Epithelial cell of proximal tubule (primary cell): ENCODE data around the gene GSTM3. TPM values are rescaled to one million over a fixed set of nuclear protein-coding genes. Genes with fewer than 3 reads are reported as not detected.
"Not testable (repeated sequence)": the region's sequence is repeated elsewhere in the genome, so short reads cannot be mapped to it uniquely, and the experiment has no call there.

Experiments
- DNase-seq: peaks from one replicate; pipeline ENCODE4 v3.0.0-alpha.2; 2011; ENCODE audit warnings: low read depth
- H3K4me3 ChIP-seq: 2 replicates; pipeline ENCODE4 v1.5.1; 2011; ENCODE audit warnings: low read depth, mild to moderate bottlenecking, low read length
- total RNA-seq: library from RNA; depleted of rRNA; stranded (reverse); fragments of >200 nt; gene quantifications from 2 replicates; pipeline ENCODE4 v1.2.3, GENCODE V29; 2015
- TF ChIP-seq, protein P1 (sequence below): conservative IDR thresholded peaks from 2 replicates; pipeline ENCODE4 v1.5.1; 2012; ENCODE audit warnings: low read depth, mild to moderate bottlenecking, low read length

Gene GSTM3
- total RNA-seq, 1 donor from 2014 or later = 81.9 TPM

DNA sequence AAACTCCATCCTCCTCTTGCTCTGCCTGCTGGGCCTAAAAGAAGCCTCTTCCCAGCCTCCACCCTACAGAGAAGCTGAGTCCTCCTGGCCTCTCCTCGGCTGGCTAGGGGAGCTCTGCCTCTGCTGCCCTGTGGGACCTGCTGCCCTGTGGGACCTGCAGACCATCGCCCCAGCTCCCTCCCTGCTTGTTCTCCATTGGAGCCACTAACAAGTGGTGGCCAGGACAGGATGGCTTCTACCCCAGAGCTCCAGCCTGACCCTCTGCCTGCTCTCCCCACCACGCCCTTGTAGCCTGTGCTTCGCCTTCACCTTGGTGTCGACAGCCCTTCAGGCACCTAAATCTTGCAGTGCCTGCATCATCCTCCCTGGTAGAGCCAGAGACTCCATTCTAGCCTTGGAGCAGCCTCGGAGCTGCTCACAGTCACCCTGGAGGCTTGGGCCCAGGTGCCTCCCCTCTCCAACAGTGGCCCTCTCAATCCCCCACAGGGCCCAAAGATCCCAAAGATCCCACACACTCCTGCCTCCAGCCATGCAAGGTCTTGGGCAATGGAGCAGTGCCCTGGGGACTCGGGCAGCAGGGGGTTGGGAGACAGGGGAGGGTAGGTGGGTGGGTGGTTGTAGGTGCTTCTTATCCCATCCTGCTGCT is 19.9 kb upstream of the GSTM3 start:
- H3K4me3 ChIP-seq = no peak overlapping the region
- TF ChIP-seq, protein P1, sequence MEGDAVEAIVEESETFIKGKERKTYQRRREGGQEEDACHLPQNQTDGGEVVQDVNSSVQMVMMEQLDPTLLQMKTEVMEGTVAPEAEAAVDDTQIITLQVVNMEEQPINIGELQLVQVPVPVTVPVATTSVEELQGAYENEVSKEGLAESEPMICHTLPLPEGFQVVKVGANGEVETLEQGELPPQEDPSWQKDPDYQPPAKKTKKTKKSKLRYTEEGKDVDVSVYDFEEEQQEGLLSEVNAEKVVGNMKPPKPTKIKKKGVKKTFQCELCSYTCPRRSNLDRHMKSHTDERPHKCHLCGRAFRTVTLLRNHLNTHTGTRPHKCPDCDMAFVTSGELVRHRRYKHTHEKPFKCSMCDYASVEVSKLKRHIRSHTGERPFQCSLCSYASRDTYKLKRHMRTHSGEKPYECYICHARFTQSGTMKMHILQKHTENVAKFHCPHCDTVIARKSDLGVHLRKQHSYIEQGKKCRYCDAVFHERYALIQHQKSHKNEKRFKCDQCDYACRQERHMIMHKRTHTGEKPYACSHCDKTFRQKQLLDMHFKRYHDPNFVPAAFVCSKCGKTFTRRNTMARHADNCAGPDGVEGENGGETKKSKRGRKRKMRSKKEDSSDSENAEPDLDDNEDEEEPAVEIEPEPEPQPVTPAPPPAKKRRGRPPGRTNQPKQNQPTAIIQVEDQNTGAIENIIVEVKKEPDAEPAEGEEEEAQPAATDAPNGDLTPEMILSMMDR = no peak
- DNase-seq = no peak

DNA sequence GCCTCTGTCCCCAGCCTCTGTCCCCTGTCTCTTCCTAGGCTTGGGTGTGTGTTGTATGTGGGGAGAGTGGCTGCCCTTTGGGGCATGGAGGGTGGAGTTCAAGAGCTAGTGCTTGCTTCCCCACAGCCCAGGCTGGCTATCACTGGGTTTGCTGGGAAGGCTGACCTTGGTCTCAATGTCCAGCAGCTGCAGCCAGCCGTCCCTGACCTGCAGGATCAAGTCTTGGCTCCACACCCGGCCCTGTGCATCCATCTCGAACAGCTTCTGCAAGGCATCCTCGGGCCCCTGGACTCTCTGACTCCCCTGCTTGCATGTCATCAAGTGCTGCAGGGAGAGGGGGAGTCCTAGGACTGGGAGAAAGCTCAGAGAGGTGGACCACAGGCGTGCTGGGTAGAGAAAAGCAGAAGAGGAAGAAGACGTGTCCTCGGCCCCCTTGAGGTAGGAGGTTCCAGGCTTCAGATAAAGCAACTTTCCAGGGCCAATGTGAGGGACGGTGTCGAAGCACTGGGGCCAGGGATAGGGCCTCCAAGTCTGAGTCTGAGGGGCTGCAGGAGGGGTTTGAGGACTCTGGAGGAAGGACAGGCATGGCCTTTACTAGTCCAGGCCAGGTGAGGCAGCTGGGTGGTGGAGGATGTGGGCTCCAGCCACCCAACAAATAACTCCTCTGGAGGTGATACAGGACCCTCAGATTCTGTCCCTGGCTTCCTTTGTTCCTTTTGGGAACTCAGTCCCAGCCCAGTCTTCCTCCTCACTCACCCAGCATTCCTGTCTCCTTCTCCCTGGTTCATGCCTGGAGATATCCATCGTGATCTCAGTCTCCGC is 18.9 kb upstream of the GSTM3 start:
- no peak overlapping the region for H3K4me3 ChIP-seq
- TF ChIP-seq, protein P1 = no peak
- DNase-seq = no peak

DNA sequence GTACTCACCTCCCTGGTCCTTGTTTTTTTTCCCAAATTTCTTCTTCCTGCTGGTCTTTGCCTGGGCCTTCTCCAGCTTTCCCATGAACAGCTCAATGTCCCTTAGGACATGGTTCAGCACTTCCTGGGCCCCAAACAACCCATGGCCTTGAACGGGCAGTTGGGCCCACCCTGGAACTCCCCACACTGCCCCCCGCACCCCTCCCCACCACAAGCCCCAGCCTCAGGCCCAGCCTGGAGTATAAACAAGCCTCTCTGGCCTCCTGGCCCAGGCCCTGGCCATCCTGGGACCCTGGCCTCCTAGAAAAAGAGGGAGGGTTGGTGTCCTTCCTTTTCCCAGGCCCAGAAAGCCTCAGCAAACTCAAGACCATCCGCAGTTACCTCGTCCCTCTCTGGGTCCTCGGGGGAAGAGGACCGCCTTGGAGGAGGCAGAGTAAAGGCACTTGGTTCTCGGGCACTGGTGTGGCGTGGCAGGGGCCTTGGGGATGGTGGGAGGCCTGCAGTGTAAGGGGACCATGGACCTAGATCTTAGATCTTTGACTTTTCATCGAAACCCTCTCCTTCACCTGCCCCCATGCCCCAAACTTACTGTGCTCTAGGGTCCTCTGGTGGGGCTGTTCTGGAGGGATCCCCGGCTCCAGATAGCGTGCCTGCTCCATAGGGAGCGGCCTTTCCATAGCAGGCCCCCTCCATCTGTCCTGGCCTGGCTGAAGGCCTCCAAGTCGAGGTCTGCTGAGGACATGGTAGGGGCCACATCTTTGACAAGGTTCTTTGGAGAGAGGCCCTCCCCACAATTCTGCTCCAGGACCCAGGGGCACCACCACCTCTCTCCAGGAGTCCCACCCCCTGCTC is 17.3 kb upstream of the GSTM3 start:
- no peak for DNase-seq
- TF ChIP-seq, protein P1 = no peak

DNA sequence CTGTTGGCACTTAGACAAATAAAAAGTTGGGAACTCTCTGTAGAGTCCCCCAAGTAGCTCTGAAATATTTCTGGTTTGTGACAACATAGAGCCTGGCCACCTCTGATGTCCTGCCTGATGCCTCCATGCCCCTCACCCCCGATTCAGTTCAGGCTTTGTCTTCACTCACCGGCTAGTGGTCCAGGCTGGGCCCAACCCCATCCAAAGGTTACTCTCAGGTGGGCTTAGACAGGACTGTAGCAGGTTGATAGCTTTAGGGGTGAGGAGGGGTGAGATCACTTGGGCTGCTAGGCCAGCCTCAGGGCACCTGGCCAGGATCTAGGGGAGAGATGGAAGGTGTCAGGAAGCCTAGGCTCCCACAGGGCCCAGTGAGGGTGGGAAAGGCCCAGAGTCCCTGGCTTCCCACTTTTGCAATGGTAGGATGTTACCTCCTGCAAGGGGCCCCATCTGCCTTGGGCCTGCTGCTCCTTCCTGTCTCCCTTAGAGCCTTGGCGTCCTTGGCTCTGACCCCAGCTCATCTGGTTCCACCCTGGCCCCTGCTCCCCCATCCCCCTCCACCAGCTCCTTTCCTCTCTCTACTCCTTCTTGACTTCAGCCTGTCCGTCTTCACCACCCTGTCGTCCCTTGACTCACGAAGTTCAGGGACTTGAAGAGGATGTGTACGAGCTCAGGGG is 16.1 kb upstream of the GSTM3 start:
- no peak for DNase-seq
- no peak overlapping the region for H3K4me3 ChIP-seq
- TF ChIP-seq, protein P1 = no peak

More for the DNA sequence above, 17.3 kb upstream of the GSTM3 start:
- H3K4me3 ChIP-seq = no peak overlapping the region

DNA sequence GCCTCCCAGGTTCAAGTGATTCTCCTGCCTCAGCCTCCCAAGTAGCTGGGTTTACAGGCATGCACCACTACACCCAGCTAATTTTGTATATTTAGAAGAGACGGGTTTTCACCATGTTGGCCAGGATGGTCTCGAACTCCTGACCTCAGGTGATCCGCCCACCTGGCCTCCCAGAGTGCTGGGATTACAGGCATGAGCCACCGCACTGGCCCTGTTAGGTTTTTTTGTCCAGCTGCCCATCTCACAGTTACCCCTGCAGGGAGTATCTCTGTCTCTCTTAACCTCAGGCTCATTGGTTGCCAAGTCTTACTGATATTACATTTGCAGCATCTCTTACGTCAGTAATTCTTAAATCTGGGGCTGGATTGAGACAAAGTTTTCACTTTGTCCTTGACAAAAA is 15.5 kb upstream of the GSTM3 start:
- H3K4me3 ChIP-seq, DNase-seq: not testable (repeated sequence)

DNA sequence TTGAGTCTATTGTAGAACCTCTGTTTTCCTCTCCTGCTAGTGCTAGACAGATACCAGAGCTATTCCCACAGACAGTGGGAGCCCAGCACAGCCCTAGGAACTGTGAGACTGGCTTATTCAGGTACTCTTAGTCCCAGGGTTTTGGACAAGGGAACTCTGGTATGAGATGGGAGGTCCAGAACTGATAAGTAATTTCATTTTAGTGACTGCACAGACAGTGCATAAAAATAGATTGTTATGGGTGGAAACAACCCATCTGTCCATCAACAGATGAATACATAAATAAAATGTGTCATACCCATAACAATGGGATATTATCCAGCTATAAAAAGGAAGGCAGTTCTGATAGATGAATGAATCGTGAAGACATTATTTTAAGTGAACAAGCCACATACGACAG is 13.9 kb upstream of the GSTM3 start:
- TF ChIP-seq, protein P1 = no peak
- no peak for DNase-seq
- H3K4me3 ChIP-seq = no peak overlapping the region
